ENCODE results near the gene SASH1.

- TF ChIP-seq SMC3 (conservative IDR thresholded peaks at IDR 0.05; ENCODE audit: poor library complexity), result no peak
- no peak for TF ChIP-seq CTCF (IDR thresholded peaks at IDR 0.05; ENCODE audit: poor library complexity, severe bottlenecking)
- TF ChIP-seq REST (IDR thresholded peaks at IDR 0.05; ENCODE audit: borderline replicate concordance), result no peak
- no peak for TF ChIP-seq RAD21 (conservative IDR thresholded peaks at IDR 0.05)
These were observed 2.9 kb upstream of the SASH1 start for GRCh38 chr6:148339766-148340165.

Measured in neural cell (in vitro differentiated cells).